CD14-positive monocyte (primary cell): ENCODE measurements around the gene PINK1. TPM values are rescaled to one million over a fixed set of nuclear protein-coding genes. Genes with fewer than 3 reads are reported as not detected.

ENCODE experiments used
- DNase-seq, 3 donors: peaks; one replicate each; pipeline ENCODE4 v3.0.0-alpha.2; 2011 to 2022
- H2AFZ ChIP-seq: 2 replicates; pipeline ENCODE4 v1.6.0; 2012; ENCODE audit warnings: mild to moderate bottlenecking, low read depth, low read length, inconsistent platforms; ENCODE audit not compliant: insufficient read depth, poor library complexity, severe bottlenecking
- H3K27ac ChIP-seq, 2 donors: 1 replicate in 1 of 2; 2 replicates in 1 of 2; pipeline ENCODE4 v1.5.1; 2012 to 2013; ENCODE audit warnings: low read length in 2 of 2, control low read depth in 1 of 2, inconsistent platforms in 1 of 2, low read depth in 1 of 2, mild to moderate bottlenecking in 1 of 2
- H3K27me3 ChIP-seq, 2 donors: one replicate each; pipeline versions ENCODE4 v1.6.0 to v1.6.1; 2011 to 2013; ENCODE audit warnings: low read length in 2 of 2; ENCODE audit not compliant: control insufficient read depth in 2 of 2, insufficient read depth in 2 of 2
- H3K36me3 ChIP-seq, 2 donors: replicated peaks in 1 of 2; 1 replicate in 1 of 2; 2 replicates in 1 of 2; pipeline versions ENCODE4 v1.5.1 to v1.6.1; 2012 to 2013; ENCODE audit warnings: low read length in 2 of 2, control low read depth in 1 of 2, inconsistent platforms in 1 of 2, mild to moderate bottlenecking in 1 of 2; ENCODE audit not compliant: insufficient read depth in 2 of 2, control insufficient read depth in 1 of 2
- H3K4me1 ChIP-seq, 2 donors: 1 replicate in 1 of 2; 2 replicates in 1 of 2; pipeline versions ENCODE4 v1.5.1 to v1.6.1; 2012 to 2013; ENCODE audit warnings: low read length in 2 of 2, control low read depth in 1 of 2, inconsistent platforms in 1 of 2, mild to moderate bottlenecking in 1 of 2, moderate library complexity in 1 of 2; ENCODE audit not compliant: insufficient read depth in 2 of 2, control insufficient read depth in 1 of 2
- H3K4me2 ChIP-seq: replicated peaks from 2 replicates; pipeline ENCODE3; 2012; ENCODE audit warnings: low read length, moderate library complexity, mild to moderate bottlenecking; ENCODE audit not compliant: poor library complexity, severe bottlenecking; ENCODE audit errors: extremely low read depth
- H3K4me3 ChIP-seq, 3 experiments: fragments of 200-600 bp in 1 of 3; sonication (generic) in 1 of 3; replicated peaks in 1 of 3; 1 replicate in 2 of 3; 2 replicates in 1 of 3; pipeline ENCODE4 v1.5.1; 2011 to 2013; ENCODE audit warnings: low read length in 3 of 3, mild to moderate bottlenecking in 3 of 3, control low read depth in 2 of 3, low read depth in 2 of 3, inconsistent platforms in 1 of 3, moderate library complexity in 1 of 3
- H3K79me2 ChIP-seq: 2 replicates; pipeline ENCODE4 v1.6.0; 2012; ENCODE audit warnings: mild to moderate bottlenecking, control low read depth, inconsistent platforms, low read length, moderate library complexity; ENCODE audit not compliant: insufficient read depth
- H3K9ac ChIP-seq: 2 replicates; pipeline ENCODE4 v1.6.0; 2017; ENCODE audit warnings: low read length, mild to moderate bottlenecking; ENCODE audit not compliant: insufficient read depth, poor library complexity, severe bottlenecking
- H3K9me3 ChIP-seq, 2 donors: replicated peaks in 1 of 2; 1 replicate in 1 of 2; 2 replicates in 1 of 2; pipeline versions ENCODE4 v1.5.1 to v1.6.1; 2012 to 2013; ENCODE audit warnings: low read length in 2 of 2, control low read depth in 1 of 2; ENCODE audit not compliant: control insufficient read depth in 1 of 2, insufficient read depth in 1 of 2
- H4K20me1 ChIP-seq: 2 replicates; pipeline ENCODE4 v1.6.0; 2012; ENCODE audit warnings: mild to moderate bottlenecking, low read length, control low read depth, moderate library complexity; ENCODE audit not compliant: insufficient read depth
- H3K27ac Mint-ChIP-seq, 7 donors: one replicate each; pipeline ENCODE4 v1.8.0; 2020; ENCODE audit warnings: mild to moderate bottlenecking in 7 of 7, mixed read lengths in 7 of 7, moderate library complexity in 6 of 7, inconsistent platforms in 2 of 7
- H3K27me3 Mint-ChIP-seq, 3 donors: one replicate each; pipeline ENCODE4 v1.8.0; 2021 to 2022; ENCODE audit warnings: low read depth in 3 of 3, mild to moderate bottlenecking in 3 of 3, mixed read lengths in 3 of 3, moderate library complexity in 3 of 3, inconsistent platforms in 1 of 3
- H3K36me3 Mint-ChIP-seq, 2 donors: one replicate each; pipeline ENCODE4 v1.8.0; 2020; ENCODE audit warnings: mixed read lengths in 2 of 2, inconsistent platforms in 1 of 2, mild to moderate bottlenecking in 1 of 2
- H3K4me1 Mint-ChIP-seq: one replicate; pipeline ENCODE4 v1.8.0; 2020; ENCODE audit warnings: mild to moderate bottlenecking, mixed read lengths
- H3K4me3 Mint-ChIP-seq, 2 donors: one replicate each; pipeline ENCODE4 v1.8.0; 2020; ENCODE audit warnings: mild to moderate bottlenecking in 2 of 2, mixed read lengths in 2 of 2, moderate library complexity in 1 of 2
- H3K9me3 Mint-ChIP-seq, 7 donors: one replicate each; pipeline ENCODE4 v1.8.0; 2020 to 2022; ENCODE audit warnings: mixed read lengths in 7 of 7, mild to moderate bottlenecking in 6 of 7, moderate library complexity in 6 of 7, inconsistent platforms in 2 of 7
- WGBS: methylation state at CpG from one replicate; pipeline ENCODE4 v1.1.5; 2013; ENCODE audit warnings: missing lambda C conversion rate; ENCODE audit not compliant: insufficient coverage; 5-methylcytosine and 5-hydroxymethylcytosine counted together
- intact Hi-C, 2 donors: fragments of 100-400 bp; cut with micrococcal nuclease; formaldehyde crosslinking; loops; one replicate each; pipeline versions ENCODE4 v1.15.0 to v1.15.1; 2023
- polyA plus RNA-seq, 3 donors: library from polyadenylated mRNA; depleted of rRNA in 1 of 3; unstranded in 2 of 3; stranded (reverse) in 1 of 3; fragments of 300-500 nt in 2 of 3; fragments of >200 nt in 1 of 3; fragmentation: Illumina TruSeq in 2 of 3; gene quantifications; 1 replicate in 2 of 3; 2 replicates in 1 of 3; pipeline ENCODE4 v1.2.3, GENCODE V29; 2012 to 2021
- TF ChIP-seq, protein P1 (sequence below): fragments of 200-600 bp; IDR thresholded peaks from one replicate; pipeline ENCODE4 v1.8.0; 2022; ENCODE audit warnings: antibody characterized with exemption, mild to moderate bottlenecking

The PINK1 gene
- polyA plus RNA-seq, 3 donors = 21.6 to 32.7 (median 24.0) TPM

DNA sequence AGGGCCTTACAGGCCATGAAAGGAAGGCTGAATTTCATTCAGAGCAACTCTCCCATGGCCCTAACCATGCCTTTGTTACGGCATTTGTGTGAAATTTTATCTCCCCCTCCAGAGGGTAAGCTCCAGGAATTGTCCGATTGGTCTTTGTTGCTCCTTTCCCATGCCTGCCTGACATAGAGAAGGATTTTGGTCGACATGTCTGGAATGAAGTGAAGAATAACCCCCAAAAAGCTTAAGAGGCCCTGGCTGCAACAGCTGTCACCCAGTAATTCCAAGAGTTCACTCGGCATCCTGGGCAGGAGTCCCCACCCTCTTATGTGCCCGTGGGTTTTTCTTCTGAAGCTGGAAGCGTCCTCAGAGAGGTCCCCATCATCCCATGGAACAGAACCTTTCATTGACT is 23.7 kb upstream of the PINK1 start:
- Histone ChIP-seq H3K4me2 (no peak overlapping the region), H3K9me3 (no peaks in the 10 kb centered on the region), H4K20me1 (peaks cover 59% of the 10 kb centered on the region), H3K36me3 (peaks cover 69 to 88% of the 10 kb centered on the region in 2 donors), H2AFZ (no peak overlapping the region), H3K27ac (no peak overlapping the region), H3K9ac (no peak overlapping the region), H3K79me2 (peaks cover 45% of the 10 kb centered on the region), H3K4me3 (no peak overlapping the region), H3K27me3 (no peaks in the 10 kb centered on the region), H3K4me1 (peaks cover 8% of the 10 kb centered on the region in 2 donors)
- no CpG with 5 or more reads among the region's 6 CpGs for WGBS
- TF ChIP-seq, protein P1, sequence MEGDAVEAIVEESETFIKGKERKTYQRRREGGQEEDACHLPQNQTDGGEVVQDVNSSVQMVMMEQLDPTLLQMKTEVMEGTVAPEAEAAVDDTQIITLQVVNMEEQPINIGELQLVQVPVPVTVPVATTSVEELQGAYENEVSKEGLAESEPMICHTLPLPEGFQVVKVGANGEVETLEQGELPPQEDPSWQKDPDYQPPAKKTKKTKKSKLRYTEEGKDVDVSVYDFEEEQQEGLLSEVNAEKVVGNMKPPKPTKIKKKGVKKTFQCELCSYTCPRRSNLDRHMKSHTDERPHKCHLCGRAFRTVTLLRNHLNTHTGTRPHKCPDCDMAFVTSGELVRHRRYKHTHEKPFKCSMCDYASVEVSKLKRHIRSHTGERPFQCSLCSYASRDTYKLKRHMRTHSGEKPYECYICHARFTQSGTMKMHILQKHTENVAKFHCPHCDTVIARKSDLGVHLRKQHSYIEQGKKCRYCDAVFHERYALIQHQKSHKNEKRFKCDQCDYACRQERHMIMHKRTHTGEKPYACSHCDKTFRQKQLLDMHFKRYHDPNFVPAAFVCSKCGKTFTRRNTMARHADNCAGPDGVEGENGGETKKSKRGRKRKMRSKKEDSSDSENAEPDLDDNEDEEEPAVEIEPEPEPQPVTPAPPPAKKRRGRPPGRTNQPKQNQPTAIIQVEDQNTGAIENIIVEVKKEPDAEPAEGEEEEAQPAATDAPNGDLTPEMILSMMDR = no peak
- peaks cover 9% of the 10 kb centered on the region for H3K4me1 Mint-ChIP-seq
- intact Hi-C loops = no loop called here
- H3K36me3 Mint-ChIP-seq = peaks cover 64 to 84% of the 10 kb centered on the region in 2 donors
- H3K4me3 Mint-ChIP-seq = no peak overlapping the region
- H3K27me3 Mint-ChIP-seq = peaks cover 0 to 2% (median 2%) of the 10 kb centered on the region in 3 donors
- H3K27ac Mint-ChIP-seq = no peak overlapping the region
- H3K9me3 Mint-ChIP-seq = no peaks in the 10 kb centered on the region
- DNase-seq = no peak

DNA sequence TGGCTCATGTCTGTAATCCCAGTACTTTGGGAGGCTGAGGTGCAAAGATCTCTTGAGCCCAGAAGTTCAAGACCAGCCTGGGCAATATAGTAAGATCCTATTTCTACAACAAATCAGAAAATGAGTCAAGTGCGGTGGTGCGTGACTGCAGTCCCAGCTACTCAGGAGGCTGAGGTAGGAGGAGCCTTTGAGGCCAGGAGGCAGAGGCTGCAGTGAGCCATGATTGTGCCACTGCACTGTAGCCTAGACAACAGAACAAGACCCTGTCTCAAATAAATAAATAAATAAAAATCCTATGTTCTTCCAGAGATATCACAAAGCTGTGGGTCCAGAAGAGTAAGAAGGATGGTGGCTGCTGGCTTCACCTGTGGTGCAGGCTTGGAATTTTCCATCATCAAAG is 22.3 kb upstream of the PINK1 start:
- Histone ChIP-seq H3K36me3 (peaks cover 75 to 96% of the 10 kb centered on the region in 2 donors), H2AFZ (no peak overlapping the region), H3K4me2 (no peak overlapping the region), H4K20me1 (peaks cover 66% of the 10 kb centered on the region), H3K27me3 (no peaks in the 10 kb centered on the region), H3K4me1 (no peaks in the 10 kb centered on the region), H3K27ac (no peak overlapping the region), H3K9ac (no peak overlapping the region), H3K4me3 (no peak overlapping the region), H3K9me3 (no peaks in the 10 kb centered on the region), H3K79me2 (peaks cover 41% of the 10 kb centered on the region)
- TF ChIP-seq, protein P1 = no peak
- peaks cover 2% of the 10 kb centered on the region for H3K4me1 Mint-ChIP-seq
- intact Hi-C loops = no loop called here
- DNase-seq = no peak
- H3K4me3 Mint-ChIP-seq = no peak overlapping the region
- H3K9me3 Mint-ChIP-seq = no peaks in the 10 kb centered on the region
- H3K27me3 Mint-ChIP-seq = peaks cover 0 to 2% (median 2%) of the 10 kb centered on the region in 3 donors
- WGBS = no CpG with 5 or more reads among the region's 2 CpGs
- H3K27ac Mint-ChIP-seq = peak overlapping the region in 1 of 7 donors; percentile 80
- peaks cover 68 to 90% of the 10 kb centered on the region in 2 donors for H3K36me3 Mint-ChIP-seq
